GM18499 (cell line): ENCODE data around the gene CABP4.

Experiments
- ATAC-seq: cut with Tn5 transposase; IDR thresholded peaks from one replicate; pipeline ENCODE4 v1.9.1; 2021; ENCODE audit warnings: moderate number of reproducible peaks; ENCODE audit not compliant: insufficient read depth, unreplicated experiment

CABP4 gene

GRCh38 chr11:67492801-67493547 is 37.8 kb downstream of the CABP4 start:
- ATAC-seq, result no peak

- ATAC-seq, result no peak
Observed at GRCh38 chr11:67493548-67494370, 38.6 kb downstream of the CABP4 start.

GRCh38 chr11:67494371-67495233 is 39.4 kb downstream of the CABP4 start:
- ATAC-seq, result no peak

GRCh38 chr11:67495234-67496005 is 40.3 kb downstream of the CABP4 start:
- no peak for ATAC-seq

GRCh38 chr11:67496113-67496512 is 41.0 kb downstream of the CABP4 start:
- ATAC-seq, result no peak

GRCh38 chr11:67497656-67498291 is 42.6 kb downstream of the CABP4 start:
- ATAC-seq, result no peak

- ATAC-seq, result no peak
Observed at GRCh38 chr11:67498544-67498972, 43.4 kb downstream of the CABP4 start.

- ATAC-seq, result no peak
Observed at GRCh38 chr11:67499808-67500483, 44.8 kb downstream of the CABP4 start.

GRCh38 chr11:67500484-67500821 is 45.3 kb downstream of the CABP4 start:
- no peak for ATAC-seq

- ATAC-seq, result no peak
Observed at GRCh38 chr11:67500831-67501715, 45.9 kb downstream of the CABP4 start.

GRCh38 chr11:67501854-67502253 is 46.7 kb downstream of the CABP4 start:
- no peak for ATAC-seq

GRCh38 chr11:67502328-67502979 is 47.3 kb downstream of the CABP4 start:
- ATAC-seq, result no peak

- no peak for ATAC-seq
Observed at GRCh38 chr11:67503119-67504004, 48.2 kb downstream of the CABP4 start.

GRCh38 chr11:67504005-67504949 is 49.1 kb downstream of the CABP4 start:
- no peak for ATAC-seq

GRCh38 chr11:67504950-67505581 is 49.9 kb downstream of the CABP4 start, which contains the start of gene PITPNM1:
PITPNM1 (minus strand) TSS chr11:67505363; CDS start chr11:67504180, 1,183 bp downstream.
- no peak for ATAC-seq
